Stimulated activated naive CD4-positive, alpha-beta T cell (primary cell): ENCODE data around the gene TMEM198.
A peak's percentile ranks its signal among the peaks of the same experiment; 100 is the strongest.

Source experiments
- DNase-seq, 6 experiments: peaks; one replicate each; lab custom pipeline; 2025; lab: John Stamatoyannopoulos, UW

Gene TMEM198

GRCh38 chr2:219578811-219579613 lies 35.2 kb downstream of the TMEM198 start:
- DNase-seq = no peak

- no peak for DNase-seq
Observed at GRCh38 chr2:219581346-219581745, 37.5 kb downstream of the TMEM198 start.

DNA sequence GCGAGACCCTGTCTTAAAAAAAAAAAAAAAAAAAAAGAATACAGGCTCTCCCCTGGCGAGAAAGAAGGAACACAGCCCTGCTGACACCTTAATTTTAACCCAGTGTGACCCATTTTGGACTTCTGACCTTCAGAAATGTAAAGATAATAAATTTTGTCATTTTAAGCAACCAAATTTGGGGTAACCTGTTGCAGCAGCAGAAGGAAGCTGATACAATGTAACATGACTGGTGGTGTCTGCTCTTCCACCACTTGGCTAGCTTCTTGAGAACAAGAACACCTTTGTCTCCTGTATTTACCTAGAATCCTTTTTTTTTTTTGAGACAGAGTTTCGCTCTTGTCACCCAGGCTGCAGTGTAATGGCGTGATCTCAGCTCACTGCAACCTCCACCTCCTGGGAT lies 47.3 kb downstream of the TMEM198 start:
- DNase-seq = no peak

GRCh38 chr2:219592736-219593135 lies 48.9 kb downstream of the TMEM198 start:
- DNase-seq = no peak

- no peak for DNase-seq
Observed at GRCh38 chr2:219593154-219593553, 49.3 kb downstream of the TMEM198 start.

DNA sequence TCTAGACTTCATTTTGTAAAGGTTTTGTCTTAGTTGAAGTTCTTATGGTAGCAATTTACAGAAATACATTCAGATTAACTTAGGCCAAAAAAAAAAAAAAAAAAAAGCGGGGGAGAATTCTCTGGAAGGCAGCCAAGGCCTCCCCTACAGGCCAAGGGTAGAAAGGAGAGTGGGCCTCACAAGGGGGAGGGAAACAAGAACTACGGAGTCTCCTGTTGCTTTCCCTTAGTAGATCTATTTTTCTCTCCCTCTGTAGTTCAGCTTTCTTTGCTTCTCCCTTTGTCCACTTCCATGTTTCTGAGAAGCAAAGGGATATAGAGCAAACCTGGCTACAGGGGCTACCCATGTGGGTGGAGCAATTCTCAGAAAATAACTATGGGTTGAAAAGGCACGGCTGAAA lies 51.4 kb downstream of the TMEM198 start:
- no peak for DNase-seq

DNA sequence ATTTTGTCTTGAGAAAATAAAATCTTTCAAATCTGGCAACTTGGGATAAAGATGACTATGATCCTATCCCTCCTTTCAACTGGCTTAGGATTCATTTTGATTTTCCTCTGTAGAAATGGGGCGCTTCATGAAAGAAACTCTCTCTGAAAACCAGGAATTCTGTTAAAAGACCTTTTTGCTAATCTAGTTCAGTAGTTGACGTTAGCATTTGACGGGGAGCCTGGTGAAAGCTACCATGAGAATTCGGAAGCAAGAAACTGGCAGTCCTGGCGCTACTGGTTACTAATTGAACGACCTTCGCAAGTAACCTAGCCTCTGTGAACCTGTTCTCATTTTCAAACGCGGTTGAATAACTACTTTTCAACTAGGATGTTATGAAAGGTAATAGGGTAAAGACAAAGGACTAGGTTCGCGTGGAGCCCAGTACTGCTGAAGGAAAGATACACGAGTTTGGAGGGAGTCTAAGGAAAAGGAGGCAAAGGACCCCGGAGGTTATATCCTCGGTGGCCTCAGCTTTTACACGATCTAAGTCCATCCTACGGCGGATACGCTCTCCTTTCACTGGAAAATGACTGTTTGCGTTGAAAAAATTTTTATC lies 53.2 kb downstream of the TMEM198 start:
- peak in 1 of 6 experiments; percentile 14 for DNase-seq

GRCh38 chr2:219597552-219598307 lies 53.9 kb downstream of the TMEM198 start, which contains the start of gene STK11IP:
TSS of gene STK11IP (plus strand) at chr2:219597857. CDS start at chr2:219598120, 263 bp downstream.
- DNase-seq = peak; percentile 75 to 96 (median 87)

DNA sequence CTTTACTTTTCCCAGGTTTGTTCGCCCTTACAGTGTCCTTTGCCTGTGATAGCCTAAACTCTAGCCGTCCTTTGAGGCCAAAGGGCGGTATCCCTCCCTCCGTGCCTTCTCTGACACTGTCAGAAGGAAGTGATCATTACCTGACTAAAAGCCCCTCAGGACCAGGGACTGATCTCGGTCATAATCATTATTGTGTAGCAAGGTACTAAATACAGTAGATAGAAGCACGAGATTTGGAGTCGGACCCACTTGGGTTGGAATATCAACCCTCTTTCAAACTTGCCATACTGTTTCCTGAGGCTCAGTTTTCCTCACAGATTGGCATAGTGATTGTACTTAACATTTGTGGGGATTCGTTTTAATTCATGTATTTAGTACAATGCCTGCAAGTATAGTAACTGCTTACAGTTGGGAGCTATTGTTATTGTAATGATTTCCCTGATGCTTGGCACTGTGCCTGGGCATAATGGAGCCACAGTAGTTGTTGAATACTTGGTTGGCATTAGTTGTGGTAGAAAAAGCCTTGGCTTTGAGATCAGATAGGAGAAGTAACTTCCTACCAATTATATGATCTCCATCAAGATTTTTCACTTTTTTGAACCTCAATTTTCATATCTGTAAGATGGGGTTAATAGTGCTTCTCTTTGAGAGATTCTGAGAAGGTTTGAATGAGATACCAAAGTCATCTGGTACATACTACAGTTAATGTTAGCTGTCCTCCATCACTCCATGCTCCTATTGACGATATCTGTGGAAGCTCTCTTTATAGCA lies 54.7 kb downstream of the TMEM198 start:
- no peak for DNase-seq
